CD14-positive monocyte (primary cell): ENCODE data around the gene XYLT1. TPM values are rescaled to one million over a fixed set of nuclear protein-coding genes. Genes with fewer than 3 reads are reported as not detected.

ENCODE experiments used
- DNase-seq, 3 donors: peaks; one replicate each; pipeline ENCODE4 v3.0.0-alpha.2; 2011 to 2022
- H2AFZ ChIP-seq: 2 replicates; pipeline ENCODE4 v1.6.0; 2012; ENCODE audit warnings: mild to moderate bottlenecking, low read depth, low read length, inconsistent platforms; ENCODE audit not compliant: insufficient read depth, poor library complexity, severe bottlenecking
- H3K27ac ChIP-seq, 2 donors: 1 replicate in 1 of 2; 2 replicates in 1 of 2; pipeline ENCODE4 v1.5.1; 2012 to 2013; ENCODE audit warnings: low read length in 2 of 2, control low read depth in 1 of 2, inconsistent platforms in 1 of 2, low read depth in 1 of 2, mild to moderate bottlenecking in 1 of 2
- H3K27me3 ChIP-seq, 2 donors: one replicate each; pipeline versions ENCODE4 v1.6.0 to v1.6.1; 2011 to 2013; ENCODE audit warnings: low read length in 2 of 2; ENCODE audit not compliant: control insufficient read depth in 2 of 2, insufficient read depth in 2 of 2
- H3K36me3 ChIP-seq, 2 donors: replicated peaks in 1 of 2; 1 replicate in 1 of 2; 2 replicates in 1 of 2; pipeline versions ENCODE4 v1.5.1 to v1.6.1; 2012 to 2013; ENCODE audit warnings: low read length in 2 of 2, control low read depth in 1 of 2, inconsistent platforms in 1 of 2, mild to moderate bottlenecking in 1 of 2; ENCODE audit not compliant: insufficient read depth in 2 of 2, control insufficient read depth in 1 of 2
- H3K4me1 ChIP-seq, 2 donors: 1 replicate in 1 of 2; 2 replicates in 1 of 2; pipeline versions ENCODE4 v1.5.1 to v1.6.1; 2012 to 2013; ENCODE audit warnings: low read length in 2 of 2, control low read depth in 1 of 2, inconsistent platforms in 1 of 2, mild to moderate bottlenecking in 1 of 2, moderate library complexity in 1 of 2; ENCODE audit not compliant: insufficient read depth in 2 of 2, control insufficient read depth in 1 of 2
- H3K4me2 ChIP-seq: replicated peaks from 2 replicates; pipeline ENCODE3; 2012; ENCODE audit warnings: low read length, moderate library complexity, mild to moderate bottlenecking; ENCODE audit not compliant: poor library complexity, severe bottlenecking; ENCODE audit errors: extremely low read depth
- H3K4me3 ChIP-seq, 3 experiments: fragments of 200-600 bp in 1 of 3; sonication (generic) in 1 of 3; replicated peaks in 1 of 3; 1 replicate in 2 of 3; 2 replicates in 1 of 3; pipeline ENCODE4 v1.5.1; 2011 to 2013; ENCODE audit warnings: low read length in 3 of 3, mild to moderate bottlenecking in 3 of 3, control low read depth in 2 of 3, low read depth in 2 of 3, inconsistent platforms in 1 of 3, moderate library complexity in 1 of 3
- H3K79me2 ChIP-seq: 2 replicates; pipeline ENCODE4 v1.6.0; 2012; ENCODE audit warnings: mild to moderate bottlenecking, control low read depth, inconsistent platforms, low read length, moderate library complexity; ENCODE audit not compliant: insufficient read depth
- H3K9ac ChIP-seq: 2 replicates; pipeline ENCODE4 v1.6.0; 2017; ENCODE audit warnings: low read length, mild to moderate bottlenecking; ENCODE audit not compliant: insufficient read depth, poor library complexity, severe bottlenecking
- H3K9me3 ChIP-seq, 2 donors: replicated peaks in 1 of 2; 1 replicate in 1 of 2; 2 replicates in 1 of 2; pipeline versions ENCODE4 v1.5.1 to v1.6.1; 2012 to 2013; ENCODE audit warnings: low read length in 2 of 2, control low read depth in 1 of 2; ENCODE audit not compliant: control insufficient read depth in 1 of 2, insufficient read depth in 1 of 2
- H4K20me1 ChIP-seq: 2 replicates; pipeline ENCODE4 v1.6.0; 2012; ENCODE audit warnings: mild to moderate bottlenecking, low read length, control low read depth, moderate library complexity; ENCODE audit not compliant: insufficient read depth
- H3K27ac Mint-ChIP-seq, 7 donors: one replicate each; pipeline ENCODE4 v1.8.0; 2020; ENCODE audit warnings: mild to moderate bottlenecking in 7 of 7, mixed read lengths in 7 of 7, moderate library complexity in 6 of 7, inconsistent platforms in 2 of 7
- H3K27me3 Mint-ChIP-seq, 3 donors: one replicate each; pipeline ENCODE4 v1.8.0; 2021 to 2022; ENCODE audit warnings: low read depth in 3 of 3, mild to moderate bottlenecking in 3 of 3, mixed read lengths in 3 of 3, moderate library complexity in 3 of 3, inconsistent platforms in 1 of 3
- H3K36me3 Mint-ChIP-seq, 2 donors: one replicate each; pipeline ENCODE4 v1.8.0; 2020; ENCODE audit warnings: mixed read lengths in 2 of 2, inconsistent platforms in 1 of 2, mild to moderate bottlenecking in 1 of 2
- H3K4me1 Mint-ChIP-seq: one replicate; pipeline ENCODE4 v1.8.0; 2020; ENCODE audit warnings: mild to moderate bottlenecking, mixed read lengths
- H3K4me3 Mint-ChIP-seq, 2 donors: one replicate each; pipeline ENCODE4 v1.8.0; 2020; ENCODE audit warnings: mild to moderate bottlenecking in 2 of 2, mixed read lengths in 2 of 2, moderate library complexity in 1 of 2
- H3K9me3 Mint-ChIP-seq, 7 donors: one replicate each; pipeline ENCODE4 v1.8.0; 2020 to 2022; ENCODE audit warnings: mixed read lengths in 7 of 7, mild to moderate bottlenecking in 6 of 7, moderate library complexity in 6 of 7, inconsistent platforms in 2 of 7
- CTCF ChIP-seq: fragments of 200-600 bp; IDR thresholded peaks from one replicate; pipeline ENCODE4 v1.8.0; 2022; ENCODE audit warnings: antibody characterized with exemption, mild to moderate bottlenecking
- WGBS: methylation state at CpG from one replicate; pipeline ENCODE4 v1.1.5; 2013; ENCODE audit warnings: missing lambda C conversion rate; ENCODE audit not compliant: insufficient coverage; 5-methylcytosine and 5-hydroxymethylcytosine counted together
- intact Hi-C, 2 donors: fragments of 100-400 bp; cut with micrococcal nuclease; formaldehyde crosslinking; loops; one replicate each; pipeline versions ENCODE4 v1.15.0 to v1.15.1; 2023
- polyA plus RNA-seq, 3 donors: library from polyadenylated mRNA; depleted of rRNA in 1 of 3; unstranded in 2 of 3; stranded (reverse) in 1 of 3; fragments of 300-500 nt in 2 of 3; fragments of >200 nt in 1 of 3; fragmentation: Illumina TruSeq in 2 of 3; gene quantifications; 1 replicate in 2 of 3; 2 replicates in 1 of 3; pipeline ENCODE4 v1.2.3, GENCODE V29; 2012 to 2021

Gene XYLT1
- polyA plus RNA-seq, 3 donors = 0.51 to 9.4 (median 1.6) TPM

GRCh38 chr16:17356243-17356933, 114.4 kb downstream of the XYLT1 start:
- H3K27ac ChIP-seq = no peak overlapping the region
- Mint-ChIP-seq H3K9me3 (peaks cover 0 to 2% (median 0%) of the 10 kb centered on the region in 7 donors), H3K4me3 (no peak overlapping the region), H3K27ac (peak overlapping the region in 6 of 7 donors; percentile 18 to 88 (median 64)), H3K36me3 (peaks cover 21 to 42% of the 10 kb centered on the region in 2 donors), H3K4me1 (peaks cover 68% of the 10 kb centered on the region), H3K27me3 (peaks cover 0 to 2% (median 0%) of the 10 kb centered on the region in 3 donors)
- WGBS = 82% methylated on average over 9 of the region's 11 CpGs
- no peaks in the 10 kb centered on the region for H4K20me1 ChIP-seq
- DNase-seq = no peak
- no peak overlapping the region for H3K9ac ChIP-seq
- peaks cover 53 to 65% of the 10 kb centered on the region in 2 donors for H3K4me1 ChIP-seq
- no peak overlapping the region for H2AFZ ChIP-seq
- peaks cover 33% of the 10 kb centered on the region for H3K79me2 ChIP-seq
- intact Hi-C loops = loop anchor here in 1 of 2 donors (5.0 kb wide), 1 partner anchor 34 kb away; no protein-coding TSS in a partner anchor
- no peaks in the 10 kb centered on the region for H3K27me3 ChIP-seq
- peaks cover 4 to 21% of the 10 kb centered on the region in 2 donors for H3K36me3 ChIP-seq
- no peaks in the 10 kb centered on the region for H3K9me3 ChIP-seq
- TF ChIP-seq CTCF = no peak
- no peak overlapping the region for H3K4me3 ChIP-seq
- H3K4me2 ChIP-seq = no peak overlapping the region

- Histone ChIP-seq H3K27me3 (no peaks in the 10 kb centered on the region), H3K4me3 (no peak overlapping the region), H4K20me1 (no peaks in the 10 kb centered on the region), H3K9me3 (no peaks in the 10 kb centered on the region), H3K9ac (no peak overlapping the region), H3K4me2 (no peak overlapping the region), H3K36me3 (peaks cover 4 to 21% of the 10 kb centered on the region in 2 donors), H3K79me2 (peaks cover 32% of the 10 kb centered on the region), H2AFZ (no peak overlapping the region), H3K27ac (no peak overlapping the region), H3K4me1 (peaks cover 54 to 65% of the 10 kb centered on the region in 2 donors)
- Mint-ChIP-seq H3K36me3 (peaks cover 22 to 47% of the 10 kb centered on the region in 2 donors), H3K27ac (no peak overlapping the region), H3K27me3 (peaks cover 0 to 5% (median 0%) of the 10 kb centered on the region in 3 donors), H3K4me3 (no peak overlapping the region), H3K4me1 (peaks cover 68% of the 10 kb centered on the region), H3K9me3 (peaks cover 0 to 4% (median 0%) of the 10 kb centered on the region in 7 donors)
- no peak for TF ChIP-seq CTCF
- 96% methylated on average over 4 of the region's 4 CpGs for WGBS
- intact Hi-C loops = loop anchor here in 1 of 2 donors (5.0 kb wide), 1 partner anchor 32 kb away; no protein-coding TSS in a partner anchor
- no peak for DNase-seq
These were observed 116.1 kb downstream of the XYLT1 start for GRCh38 chr16:17354685-17355084.
